ENCODE measurements around the gene TAMALIN. TPM values are rescaled to one million over a fixed set of nuclear protein-coding genes. Genes with fewer than 3 reads are reported as not detected.

Gene TAMALIN
- total RNA-seq, 2 donors from 2014 or later: 491 to 562 TPM

GRCh38 chr12:52060498-52061177 lies 53.9 kb downstream of the TAMALIN start:
- H3K27me3 Mint-ChIP-seq: no peaks in the 10 kb centered on the region
- ATAC-seq (no peak), DNase-seq (no peak)
- H3K4me1 Mint-ChIP-seq: no peaks in the 10 kb centered on the region
- H3K27ac Mint-ChIP-seq: no peak overlapping the region
- H3K4me3 Mint-ChIP-seq: no peak overlapping the region
- no peaks in the 10 kb centered on the region for H3K9me3 ChIP-seq (ENCODE audit: control insufficient read depth, low read length, poor library complexity, severe bottlenecking)
- H3K36me3 Mint-ChIP-seq (ENCODE audit: low read depth): no peaks in the 10 kb centered on the region

GRCh38 chr12:52061470-52062166 lies 54.9 kb downstream of the TAMALIN start:
- ATAC-seq: no peak
- Mint-ChIP-seq H3K36me3 (ENCODE audit: low read depth) (no peaks in the 10 kb centered on the region), H3K4me3 (no peak overlapping the region), H3K4me1 (no peaks in the 10 kb centered on the region), H3K27ac (no peak overlapping the region), H3K27me3 (no peaks in the 10 kb centered on the region)
- no peaks in the 10 kb centered on the region for H3K9me3 ChIP-seq (ENCODE audit: control insufficient read depth, low read length, poor library complexity, severe bottlenecking)
- DNase-seq: no peak

GRCh38 chr12:52062167-52063081 lies 55.7 kb downstream of the TAMALIN start:
- H3K27ac Mint-ChIP-seq: no peak overlapping the region
- H3K27me3 Mint-ChIP-seq: no peaks in the 10 kb centered on the region
- no peaks in the 10 kb centered on the region for H3K36me3 Mint-ChIP-seq (ENCODE audit: low read depth)
- ATAC-seq: no peak
- no peak overlapping the region for H3K4me3 Mint-ChIP-seq
- H3K9me3 ChIP-seq (ENCODE audit: control insufficient read depth, low read length, poor library complexity, severe bottlenecking): no peaks in the 10 kb centered on the region
- DNase-seq: no peak
- no peaks in the 10 kb centered on the region for H3K4me1 Mint-ChIP-seq

GRCh38 chr12:52063082-52063924 lies 56.6 kb downstream of the TAMALIN start:
- Mint-ChIP-seq H3K36me3 (ENCODE audit: low read depth) (no peaks in the 10 kb centered on the region), H3K4me3 (no peak overlapping the region), H3K27me3 (no peaks in the 10 kb centered on the region), H3K4me1 (no peaks in the 10 kb centered on the region), H3K27ac (no peak overlapping the region)
- ATAC-seq: no peak
- DNase-seq: no peak
- no peaks in the 10 kb centered on the region for H3K9me3 ChIP-seq (ENCODE audit: control insufficient read depth, low read length, poor library complexity, severe bottlenecking)

- Mint-ChIP-seq H3K36me3 (ENCODE audit: low read depth) (no peaks in the 10 kb centered on the region), H3K27me3 (no peaks in the 10 kb centered on the region), H3K4me3 (no peak overlapping the region), H3K27ac (no peak overlapping the region), H3K4me1 (peaks cover 2% of the 10 kb centered on the region)
- H3K9me3 ChIP-seq (ENCODE audit: control insufficient read depth, low read length, poor library complexity, severe bottlenecking): no peaks in the 10 kb centered on the region
- DNase-seq (no peak), ATAC-seq (no peak)
Measured at GRCh38 chr12:52063981-52064649, 57.4 kb downstream of the TAMALIN start.

Other genes with a start within 250 kb of the TAMALIN start
- under 1 TPM; 0.42 to 0.76 TPM for gene FIGNL2, start 158.2 kb upstream of the TAMALIN start, total RNA-seq
- not detected for gene ANKRD33, start 118.8 kb upstream of the TAMALIN start, total RNA-seq
- not detected for gene ACVRL1, start 99.4 kb upstream of the TAMALIN start, total RNA-seq
- gene ACVR1B, start 55.2 kb upstream of the TAMALIN start, total RNA-seq: 1 to 10 TPM; 6.5 to 8.7 TPM
- gene NR4A1, start 44.5 kb downstream of the TAMALIN start, total RNA-seq: 100 to 1,000 TPM in 1 of 2 donors, 10 to 100 TPM in 1; 79.2 to 133 TPM
- gene ATG101, start 63.0 kb downstream of the TAMALIN start, total RNA-seq: 10 to 100 TPM; 22.0 to 30.2 TPM
- not detected for gene SMIM41, start 72.8 kb downstream of the TAMALIN start, total RNA-seq
- gene KRT80, start 185.1 kb downstream of the TAMALIN start, total RNA-seq: not detected
- gene KRT7, start 226.3 kb downstream of the TAMALIN start, total RNA-seq: under 1 TPM in 1 of 2 donors, not detected in 1; 0.70 TPM

Measured in T-helper 17 cell (primary cell).